Embryonic facial prominence (tissue), 1 donor: Measurements from ENCODE around the gene TIGD3.
A peak's percentile ranks its signal among the peaks of the same experiment; 100 is the strongest.
"Not testable (repeated sequence)": the region's sequence is repeated elsewhere in the genome, so short reads cannot be mapped to it uniquely, and the experiment has no call there.

ENCODE experiments used
- DNase-seq: peaks from one replicate; pipeline ENCODE4 v3.0.0-alpha.2; 2016; ENCODE audit errors: extremely low spot score

Gene TIGD3

DNA sequence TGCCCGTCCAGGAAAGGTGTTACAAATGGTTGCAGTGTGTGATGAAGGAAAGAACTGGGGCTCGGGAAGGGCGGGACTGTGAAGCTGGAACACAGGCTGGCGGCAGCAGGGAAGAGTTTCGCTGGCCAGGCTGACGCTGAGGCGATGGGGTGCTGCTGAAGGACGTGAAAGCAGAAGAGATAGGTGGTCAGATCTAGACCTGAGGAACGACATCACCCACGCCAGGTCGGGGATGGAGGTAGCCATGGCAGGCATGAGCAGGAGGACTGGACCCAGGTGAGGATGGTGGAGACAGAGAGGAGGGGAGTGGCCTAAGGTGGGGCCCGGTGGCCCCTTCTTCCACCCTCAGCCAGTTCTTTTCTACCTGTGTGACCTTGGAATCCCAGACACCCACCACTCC, 30.7 kb upstream of the TIGD3 start:
- DNase-seq, result no peak

DNA sequence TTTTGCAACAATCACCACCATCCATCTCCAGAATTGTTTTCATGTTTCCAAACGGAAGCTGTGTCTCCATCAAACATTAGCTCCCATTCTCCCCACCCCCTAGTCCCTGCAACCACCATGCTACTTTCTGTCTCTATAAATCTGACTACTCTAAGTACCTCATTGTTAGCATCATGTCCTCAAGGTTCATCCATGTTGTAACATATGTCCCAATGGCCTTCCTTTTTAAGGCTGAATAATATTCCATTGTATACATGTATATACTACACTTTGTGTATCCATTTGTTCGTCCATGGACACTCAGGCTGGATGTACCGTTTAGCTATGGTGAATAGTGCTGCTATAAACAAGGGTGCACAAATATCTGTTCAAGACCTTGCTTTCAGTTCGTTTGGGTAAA, 29.1 kb upstream of the TIGD3 start:
- no peak for DNase-seq

DNA sequence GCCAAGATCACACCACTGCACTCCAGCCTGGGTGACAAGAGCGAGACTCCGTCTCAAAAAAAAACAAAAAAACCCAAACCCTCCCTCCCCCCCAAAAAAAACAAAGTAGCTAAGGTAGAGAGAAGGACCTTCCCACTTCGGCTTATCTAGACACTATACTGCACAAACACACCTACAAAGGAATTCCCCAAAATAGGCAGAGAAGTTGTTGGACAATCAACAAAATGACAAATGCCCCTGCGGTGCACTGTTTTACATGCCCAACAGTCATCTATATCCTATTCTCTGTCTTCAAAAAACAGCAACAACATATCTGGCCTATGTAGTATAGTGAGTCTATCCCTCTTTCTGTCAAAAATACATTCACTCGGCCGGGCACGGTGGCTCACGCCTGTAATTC, 27.5 kb upstream of the TIGD3 start:
- no peak for DNase-seq

DNA sequence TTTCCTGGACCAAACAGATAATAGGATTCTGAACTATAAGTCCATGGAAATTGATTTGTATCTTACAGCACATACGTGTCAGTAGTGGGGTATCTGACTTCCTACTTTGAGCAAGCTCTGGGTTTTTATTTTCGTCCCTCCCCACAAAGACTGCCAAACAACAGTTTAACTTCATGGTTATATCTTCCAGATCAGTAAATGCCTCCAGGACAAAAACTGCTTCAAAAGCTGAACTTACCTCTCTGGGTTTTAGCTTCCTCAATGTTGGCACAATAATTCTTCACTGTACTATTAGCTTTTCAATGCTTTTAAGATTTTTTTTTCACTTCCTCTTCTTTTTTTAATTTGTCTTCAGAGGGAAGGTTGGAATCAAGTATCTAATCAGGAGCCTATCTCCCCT, 25.1 kb upstream of the TIGD3 start:
- no peak for DNase-seq

DNA sequence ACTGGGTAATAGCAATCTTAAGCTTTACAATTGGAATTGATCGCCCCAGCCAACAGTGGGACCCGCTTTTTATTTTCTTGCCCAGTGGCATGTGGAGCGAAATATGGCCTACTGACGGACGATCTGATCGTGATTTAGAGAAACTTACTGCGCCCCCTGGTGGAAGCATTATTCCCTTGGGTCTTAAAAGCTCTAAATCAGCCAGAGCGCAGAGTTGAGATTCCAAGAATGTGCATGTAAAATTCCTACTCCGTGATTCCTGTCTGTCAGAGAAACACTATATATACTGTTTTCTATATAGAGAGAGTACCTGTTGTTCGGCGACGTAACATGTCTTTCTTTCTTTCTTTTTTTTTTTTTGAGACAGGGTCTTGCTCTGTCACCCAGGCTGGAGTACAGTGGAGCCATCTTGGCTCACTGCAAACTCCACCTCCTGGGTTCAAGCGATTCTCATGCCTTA, 24.6 kb upstream of the TIGD3 start:
- peak; percentile 74 for DNase-seq

DNA sequence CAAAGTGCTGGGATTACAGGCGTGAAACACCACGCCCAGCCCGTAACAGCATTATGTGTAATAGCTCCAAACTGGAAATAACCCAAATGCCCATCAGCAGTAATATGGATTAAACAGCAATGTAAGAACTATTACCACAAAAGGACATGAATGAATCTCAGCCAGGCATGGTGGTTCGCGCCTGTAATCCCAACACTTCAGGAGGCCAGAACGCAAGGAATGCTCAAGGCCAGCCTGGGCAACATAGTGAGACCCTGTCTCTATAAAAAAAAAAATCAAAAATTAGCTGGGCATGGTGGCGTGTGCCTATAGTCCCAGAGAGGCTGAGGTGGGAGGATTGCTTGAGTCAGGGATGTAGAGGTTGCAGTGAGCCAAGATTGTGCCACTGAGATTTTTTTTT, 24.0 kb upstream of the TIGD3 start:
- no peak for DNase-seq

DNA sequence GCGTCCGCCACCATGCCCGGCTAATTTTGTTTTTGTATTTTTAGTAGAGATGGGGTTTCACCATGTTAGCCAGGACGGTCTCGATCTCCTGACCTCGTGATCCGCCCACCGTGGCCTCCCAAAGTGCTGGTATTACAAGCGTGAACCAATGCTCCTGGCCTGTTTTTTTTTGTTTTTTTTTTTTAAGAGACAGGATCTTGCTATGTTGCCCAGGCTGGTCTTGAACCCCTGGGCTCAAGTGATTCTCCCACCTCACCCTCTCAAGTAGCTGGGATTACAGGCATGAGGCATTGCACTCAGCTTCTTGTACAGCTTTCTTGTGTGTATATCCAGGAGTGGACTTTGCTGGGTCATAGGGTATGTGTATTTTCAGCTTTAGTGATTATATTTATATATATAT, 22.0 kb upstream of the TIGD3 start:
- not testable (repeated sequence) for DNase-seq

DNA sequence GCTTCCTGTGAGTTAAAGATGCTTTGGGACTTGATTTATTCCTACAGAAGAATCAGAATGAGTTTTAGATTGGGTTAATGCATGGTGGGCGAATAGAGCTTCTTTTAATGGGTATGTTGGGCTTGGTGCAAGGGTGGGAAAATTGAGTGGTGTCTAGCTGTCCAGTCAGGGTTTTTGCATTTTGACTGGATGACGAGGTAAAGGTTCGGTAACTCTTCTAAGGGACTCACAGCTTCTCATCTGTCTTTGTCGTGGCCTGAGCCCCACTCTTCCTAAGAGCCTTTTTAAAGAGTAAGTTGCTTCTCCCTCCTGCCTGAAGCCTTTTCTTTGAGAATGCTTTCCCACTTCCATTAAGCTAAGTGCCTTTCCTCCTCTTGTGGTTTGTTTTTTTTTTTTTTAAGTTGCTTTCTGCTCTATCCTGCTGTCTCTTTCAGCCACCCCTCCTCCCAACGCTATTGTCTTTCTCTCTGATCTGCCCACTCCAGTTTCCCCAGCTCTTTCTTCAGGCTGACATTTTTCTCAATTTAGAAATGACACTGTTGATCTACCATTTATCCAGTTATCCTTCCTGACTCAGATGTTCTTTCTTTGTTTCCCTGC, 19.8 kb upstream of the TIGD3 start:
- no peak for DNase-seq

DNA sequence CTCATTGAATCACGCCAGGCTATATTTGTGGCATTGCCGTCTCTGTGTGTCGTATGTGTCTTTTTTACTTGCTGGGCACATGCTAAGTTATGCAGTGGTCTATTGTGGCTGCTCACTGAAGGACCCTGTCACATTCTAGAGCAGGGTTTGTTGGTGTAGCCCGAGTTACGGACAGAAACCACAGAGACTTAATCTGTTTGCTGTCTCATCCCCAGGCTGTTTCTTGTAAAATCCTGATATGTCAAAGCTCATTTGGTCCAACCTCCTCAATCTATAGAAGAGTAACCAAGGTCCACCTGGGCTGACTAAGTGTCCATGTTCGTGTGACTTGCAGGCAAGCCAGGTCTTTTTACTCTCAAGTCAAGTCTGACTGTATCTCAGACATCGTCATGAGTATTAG, 15.9 kb upstream of the TIGD3 start:
- no peak for DNase-seq

DNA sequence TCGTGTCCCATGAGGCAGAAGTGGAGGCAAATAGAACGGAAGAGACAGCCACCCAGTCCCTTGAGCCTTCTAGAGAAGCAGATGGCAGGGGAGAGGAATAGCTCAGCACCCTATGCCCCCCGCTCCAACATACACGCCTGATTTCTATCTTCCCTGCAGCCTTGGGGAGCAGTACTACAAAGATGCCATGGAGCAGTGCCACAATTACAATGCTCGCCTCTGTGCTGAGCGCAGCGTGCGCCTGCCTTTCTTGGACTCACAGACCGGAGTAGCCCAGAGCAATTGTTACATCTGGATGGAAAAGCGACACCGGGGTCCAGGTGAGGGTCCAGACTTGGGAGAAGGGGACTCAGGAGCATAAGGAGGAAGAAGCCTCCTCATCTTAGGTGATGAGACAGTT, 14.3 kb upstream of the TIGD3 start:
- no peak for DNase-seq

DNA sequence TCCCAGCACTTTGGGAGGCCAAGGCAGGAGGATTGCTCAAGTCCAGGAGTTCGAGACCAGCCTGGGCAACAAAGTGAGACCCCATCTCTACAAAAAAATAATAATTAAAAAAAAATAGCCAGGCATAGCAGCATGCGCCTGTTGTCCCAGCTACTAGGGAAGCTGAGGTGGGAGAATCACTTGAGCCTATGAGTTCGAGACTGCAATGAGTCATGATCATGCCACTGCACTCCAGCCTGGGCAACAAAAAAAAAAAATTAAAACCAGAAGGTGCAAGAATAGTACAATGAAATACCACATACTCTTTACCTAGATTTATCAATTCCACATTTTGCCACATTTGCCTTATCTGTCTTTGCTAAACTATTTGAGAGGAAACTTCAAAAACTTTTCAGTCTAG, 12.7 kb upstream of the TIGD3 start:
- DNase-seq, result no peak

DNA sequence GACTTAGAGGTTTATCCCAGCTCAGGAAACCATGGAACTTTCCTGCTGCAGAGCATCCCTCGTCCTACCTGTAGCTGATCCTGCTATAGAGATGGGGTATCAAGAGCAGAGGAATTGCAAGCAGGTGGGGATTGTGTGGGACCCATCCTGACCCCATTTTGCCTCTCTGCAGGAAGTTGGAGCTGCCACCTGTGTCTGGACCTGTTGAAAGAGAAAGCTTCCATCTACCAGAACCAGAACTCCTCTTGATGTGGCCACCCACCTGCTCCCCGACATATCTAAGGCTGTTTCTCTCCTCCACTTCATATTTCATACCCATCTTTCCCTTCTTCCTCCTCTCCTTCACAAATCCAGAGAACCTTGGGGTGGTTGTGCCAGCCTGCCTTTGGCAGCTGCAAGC, 3.0 kb upstream of the TIGD3 start:
- DNase-seq, result no peak

DNA sequence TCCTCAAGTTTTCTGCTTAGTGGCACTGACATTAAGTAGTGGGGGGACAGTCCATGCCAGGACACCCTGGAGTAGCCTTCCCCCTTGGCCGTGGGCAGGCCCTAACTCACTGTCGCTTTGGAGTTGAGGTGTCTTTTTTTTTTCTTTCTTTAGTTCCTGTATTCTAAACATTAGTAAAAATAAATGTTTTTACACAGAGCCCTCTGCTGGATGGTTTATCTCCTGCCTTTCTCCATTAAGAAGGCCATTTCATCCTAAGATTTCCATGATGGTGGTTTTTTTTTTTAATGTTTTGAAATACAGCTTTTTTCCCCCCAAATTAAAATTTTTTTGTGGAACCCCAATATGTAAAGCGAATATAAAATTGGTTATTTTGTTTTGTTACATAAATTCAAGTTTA, 1.8 kb upstream of the TIGD3 start:
- no peak for DNase-seq

DNA sequence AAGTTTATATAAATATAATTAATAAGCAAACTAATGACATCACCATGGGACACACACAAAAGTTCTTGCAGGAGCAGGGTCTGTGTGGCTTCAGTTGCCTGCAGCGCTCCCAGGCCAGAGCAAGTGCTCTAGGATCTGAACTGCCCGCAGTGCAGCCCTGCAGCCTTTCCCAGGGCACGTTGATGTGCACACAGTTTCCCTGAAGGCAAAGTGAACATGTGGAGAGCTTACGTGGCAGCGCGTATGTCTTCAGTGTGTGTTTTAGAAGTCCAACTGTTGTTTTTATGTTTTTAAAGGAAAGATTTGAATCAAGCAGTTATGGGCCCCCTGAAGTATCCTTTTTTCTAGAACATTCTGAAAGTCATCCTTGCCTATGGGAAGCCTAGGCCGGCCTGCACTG, 1.2 kb upstream of the TIGD3 start:
- no peak for DNase-seq

DNA sequence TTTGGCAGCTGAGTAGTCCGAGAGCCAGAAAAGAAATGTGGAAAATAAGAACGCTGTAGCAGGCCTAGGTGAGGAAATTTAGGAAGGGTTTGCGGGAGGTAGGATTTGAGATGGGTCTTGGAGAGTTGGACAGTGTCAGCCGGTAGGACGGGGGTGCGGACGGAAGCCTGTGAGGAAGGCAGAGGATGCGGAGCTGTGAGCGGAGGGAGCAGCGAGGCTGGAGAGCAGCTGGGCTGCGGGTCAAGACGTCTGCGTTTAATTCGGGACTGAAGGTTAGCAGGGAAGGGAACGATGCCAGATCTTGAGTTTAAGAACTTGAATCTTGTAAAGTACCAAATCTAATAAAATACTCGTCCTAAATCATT, 669 bp upstream of the TIGD3 start:
- no peak for DNase-seq

DNA sequence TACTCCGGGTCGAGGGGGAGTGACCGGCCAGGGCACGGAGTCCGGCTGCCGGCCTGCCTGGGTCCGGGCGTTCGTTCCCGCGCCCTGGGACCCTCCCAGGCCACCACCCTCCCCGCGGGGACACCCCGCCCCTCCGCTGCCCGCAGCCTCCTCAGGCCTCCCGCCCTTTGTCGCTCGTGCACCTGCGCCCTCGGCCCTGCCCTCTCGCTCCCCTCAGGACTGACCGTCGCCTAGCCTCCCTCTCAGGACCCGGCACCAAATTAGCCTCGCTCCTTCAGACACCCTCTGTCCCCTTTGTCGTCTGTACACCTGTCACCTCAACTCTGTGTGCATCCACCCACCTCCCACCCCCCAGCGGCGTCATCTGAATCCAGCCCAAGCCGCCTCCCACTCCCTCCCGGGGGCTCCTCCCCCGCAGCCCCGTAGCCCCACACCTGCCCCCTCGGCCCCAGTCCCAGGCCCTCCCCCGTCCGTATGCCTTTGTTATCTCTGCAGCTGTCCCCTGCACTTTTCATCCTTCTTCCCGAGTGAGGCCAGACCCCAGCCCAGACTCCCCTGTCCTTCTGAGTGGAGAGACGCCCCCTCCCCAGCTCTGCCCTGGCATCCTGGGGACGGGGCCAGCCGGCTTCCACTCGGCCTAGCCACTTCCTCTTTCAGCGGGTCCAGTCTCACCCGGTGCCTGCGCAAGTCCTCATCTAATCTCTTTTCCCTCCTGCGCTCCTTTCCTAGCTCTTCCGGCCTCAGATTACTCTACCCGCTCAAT, 643 bp downstream of the TIGD3 start:
- no peak for DNase-seq

DNA sequence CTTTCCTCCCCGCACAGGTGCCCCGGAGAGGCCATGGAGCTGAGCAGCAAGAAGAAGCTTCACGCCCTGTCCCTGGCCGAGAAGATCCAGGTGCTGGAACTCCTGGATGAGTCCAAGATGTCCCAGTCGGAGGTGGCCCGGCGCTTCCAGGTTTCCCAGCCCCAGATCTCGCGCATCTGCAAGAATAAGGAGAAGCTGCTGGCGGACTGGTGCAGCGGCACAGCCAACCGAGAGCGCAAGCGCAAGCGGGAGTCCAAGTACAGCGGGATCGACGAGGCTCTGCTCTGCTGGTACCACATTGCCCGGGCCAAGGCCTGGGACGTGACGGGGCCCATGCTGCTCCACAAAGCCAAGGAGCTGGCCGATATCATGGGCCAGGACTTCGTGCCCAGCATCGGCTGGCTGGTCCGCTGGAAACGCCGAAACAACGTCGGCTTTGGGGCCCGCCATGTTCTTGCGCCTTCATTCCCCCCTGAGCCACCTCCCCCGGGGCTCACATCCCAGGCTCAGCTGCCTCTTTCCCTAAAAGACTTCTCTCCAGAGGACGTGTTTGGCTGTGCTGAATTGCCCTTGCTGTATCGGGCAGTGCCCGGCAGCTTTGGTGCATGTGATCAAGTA, 1.3 kb downstream of the TIGD3 start:
- DNase-seq, result no peak

DNA sequence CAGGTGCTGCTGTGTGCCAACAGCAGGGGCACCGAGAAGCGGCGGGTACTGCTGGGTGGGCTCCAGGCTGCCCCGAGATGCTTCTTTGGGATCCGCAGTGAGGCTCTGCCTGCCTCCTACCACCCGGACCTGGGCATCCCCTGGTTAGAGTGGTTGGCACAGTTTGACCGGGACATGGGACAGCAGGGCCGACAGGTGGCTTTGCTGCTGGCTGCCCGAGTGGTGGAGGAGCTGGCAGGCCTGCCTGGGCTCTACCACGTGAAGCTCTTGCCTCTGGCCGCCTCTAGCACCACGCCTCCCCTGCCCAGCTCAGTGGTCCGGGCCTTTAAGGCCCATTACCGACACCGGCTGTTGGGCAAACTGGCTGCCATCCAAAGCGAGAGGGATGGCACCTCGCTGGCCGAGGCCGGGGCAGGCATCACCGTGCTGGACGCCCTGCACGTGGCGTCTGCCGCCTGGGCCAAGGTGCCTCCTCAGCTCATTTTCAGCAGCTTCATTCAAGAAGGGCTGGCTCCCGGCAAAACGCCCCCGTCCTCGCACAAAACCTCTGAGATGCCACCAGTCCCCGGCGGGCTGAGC, 1.9 kb downstream of the TIGD3 start:
- DNase-seq, result no peak

DNA sequence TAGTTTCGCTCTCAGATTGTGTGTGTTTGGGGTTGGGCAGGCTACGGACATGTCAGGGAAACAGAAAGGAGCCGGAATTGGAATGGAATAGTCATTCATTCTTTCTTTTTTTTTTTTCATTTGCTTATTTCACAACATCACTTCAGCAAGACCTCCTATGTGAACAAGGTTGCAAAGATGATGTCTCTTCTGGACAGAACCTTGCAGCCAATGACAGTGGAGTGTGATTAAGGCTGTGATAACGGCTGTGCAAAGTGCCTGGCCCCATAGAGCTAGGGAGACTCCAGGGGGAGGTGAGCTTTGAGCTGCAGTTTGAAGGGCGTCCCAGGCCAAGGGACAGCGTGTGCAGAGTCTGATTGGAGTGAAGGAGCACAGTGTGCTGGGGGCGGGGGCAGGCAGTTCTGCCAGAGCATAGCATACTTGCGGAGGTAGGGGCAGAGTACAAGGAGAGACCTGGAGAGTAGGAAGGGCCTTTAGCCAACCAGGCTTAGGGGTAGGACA, 3.4 kb downstream of the TIGD3 start:
- DNase-seq, result no peak

DNA sequence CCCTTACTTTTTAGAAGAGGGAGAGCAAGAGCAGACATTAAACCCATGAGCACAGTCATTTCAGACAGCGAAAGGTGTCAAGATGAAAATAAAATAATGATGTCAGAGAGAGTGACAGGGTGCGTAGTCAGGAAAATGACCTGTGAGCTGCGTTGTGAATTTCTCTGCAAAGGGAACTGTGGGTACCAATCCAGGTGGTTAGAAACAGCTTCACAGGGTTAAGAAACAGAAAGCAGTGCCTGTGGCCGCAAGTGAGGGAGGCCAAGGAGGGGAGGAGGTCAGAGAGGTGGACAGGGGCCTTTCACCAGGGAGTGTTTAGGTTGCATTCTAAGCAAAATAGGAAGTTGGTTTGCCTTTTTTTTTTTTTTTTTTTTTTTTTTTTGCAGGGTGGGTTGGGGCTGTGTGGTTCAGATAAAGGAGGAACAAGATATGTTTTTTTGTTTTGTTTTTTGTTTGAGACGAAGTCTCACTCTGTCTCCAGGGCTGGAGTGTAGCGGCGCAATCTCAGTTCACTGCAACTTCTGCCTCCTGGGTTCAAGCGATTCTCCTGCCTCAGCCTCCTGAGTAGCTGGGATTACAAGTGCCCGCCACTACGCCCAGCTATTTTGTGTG, 7.9 kb downstream of the TIGD3 start:
- no peak for DNase-seq

DNA sequence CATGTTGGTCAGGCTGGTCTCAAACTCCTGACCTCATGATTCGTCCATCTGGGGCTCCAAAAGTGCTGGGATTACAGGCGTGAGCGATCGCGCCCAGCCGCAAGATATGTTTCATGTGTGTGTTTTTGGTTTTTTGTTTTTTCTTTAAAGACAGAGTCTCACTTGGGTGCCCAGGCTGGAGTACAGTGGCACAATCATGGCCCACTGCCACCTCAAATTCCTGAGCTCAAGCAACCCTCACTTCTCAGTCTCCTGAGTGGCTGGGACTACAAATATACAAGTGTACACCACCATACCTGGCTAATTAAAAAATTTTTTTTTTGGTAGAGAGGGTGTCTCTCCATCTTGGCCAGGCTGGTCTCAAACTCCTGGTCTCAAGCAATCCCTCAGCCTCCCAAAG, 8.4 kb downstream of the TIGD3 start:
- no peak for DNase-seq

DNA sequence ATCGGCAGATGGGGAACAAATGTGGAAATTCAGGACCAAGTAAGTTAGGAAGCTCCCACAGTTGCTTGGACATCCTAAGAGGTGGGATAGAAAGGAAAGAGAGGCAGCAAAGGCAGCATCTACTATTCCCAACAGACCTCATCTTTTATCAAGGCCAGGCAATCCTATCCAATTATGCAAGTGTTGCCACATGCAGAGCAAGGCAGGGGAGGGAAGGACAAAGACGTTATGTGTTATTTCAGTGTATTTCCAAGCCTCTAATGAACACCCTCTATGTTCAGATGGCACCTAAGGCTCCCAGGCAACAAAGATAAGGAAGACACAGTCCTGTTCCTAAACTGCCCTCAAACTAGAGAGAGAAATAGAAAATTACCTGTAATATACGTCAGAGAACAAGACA, 9.2 kb downstream of the TIGD3 start:
- no peak for DNase-seq
